H9 (cell line): ENCODE results near the gene SELENOW. TPM values are rescaled to one million over a fixed set of nuclear protein-coding genes. Genes with fewer than 3 reads are reported as not detected.

Experiments
- DNase-seq: peaks from one replicate; pipeline ENCODE4 v3.0.0-alpha.2; 2017
- H2AFZ ChIP-seq: one replicate; pipeline ENCODE4 v1.6.1; 2013; ENCODE audit warnings: mild to moderate bottlenecking, low read length, control low read depth, moderate library complexity
- H2AK5ac ChIP-seq: 2 replicates; pipeline ENCODE4 v1.6.1; 2013; ENCODE audit warnings: low read length, control low read depth, mixed read lengths; ENCODE audit not compliant: insufficient read length
- H2BK120ac ChIP-seq: one replicate; pipeline ENCODE4 v1.6.1; 2013; ENCODE audit warnings: low read depth, mild to moderate bottlenecking, low read length, control low read depth, inconsistent platforms; ENCODE audit not compliant: poor library complexity, severe bottlenecking
- H2BK12ac ChIP-seq: 2 replicates; pipeline ENCODE4 v1.6.1; 2013; ENCODE audit warnings: low read length, control low read depth, mixed read lengths, low read depth; ENCODE audit not compliant: insufficient read length
- H2BK15ac ChIP-seq: 2 replicates; pipeline ENCODE4 v1.6.1; 2013; ENCODE audit warnings: low read depth, low read length, control low read depth
- H2BK20ac ChIP-seq: one replicate; pipeline ENCODE4 v1.6.1; 2013; ENCODE audit warnings: low read depth, mild to moderate bottlenecking, low read length, control low read depth, inconsistent platforms; ENCODE audit not compliant: poor library complexity, severe bottlenecking
- H2BK5ac ChIP-seq: 2 replicates; pipeline ENCODE4 v1.6.1; 2013; ENCODE audit warnings: low read length, control low read depth, mixed read lengths; ENCODE audit not compliant: insufficient read length
- H3K14ac ChIP-seq: 2 replicates; pipeline ENCODE4 v1.6.1; 2013; ENCODE audit warnings: low read length, control low read depth; ENCODE audit not compliant: insufficient read depth
- H3K18ac ChIP-seq: 2 replicates; pipeline ENCODE4 v1.6.1; 2013; ENCODE audit warnings: low read depth, mild to moderate bottlenecking, mixed read lengths, low read length, control low read depth; ENCODE audit not compliant: insufficient read length
- H3K23ac ChIP-seq: 2 replicates; pipeline ENCODE4 v1.6.1; 2013; ENCODE audit warnings: low read length, control low read depth, mixed read lengths, low read depth; ENCODE audit not compliant: insufficient read length
- H3K23me2 ChIP-seq: 2 replicates; pipeline ENCODE4 v1.6.1; 2013; ENCODE audit warnings: low read depth, mild to moderate bottlenecking, mixed read lengths, low read length, control low read depth; ENCODE audit not compliant: insufficient read length, poor library complexity, severe bottlenecking
- H3K27ac ChIP-seq: 2 replicates; pipeline ENCODE4 v1.5.1; 2013; ENCODE audit warnings: low read length, control low read depth, mixed read lengths, low read depth; ENCODE audit not compliant: insufficient read length
- H3K27me3 ChIP-seq: 2 replicates; pipeline ENCODE4 v1.6.1; 2013; ENCODE audit warnings: low read length, control low read depth, inconsistent platforms; ENCODE audit not compliant: insufficient read depth
- H3K4ac ChIP-seq: 2 replicates; pipeline ENCODE4 v1.6.1; 2013; ENCODE audit warnings: low read depth, mild to moderate bottlenecking, control low read depth, inconsistent platforms, low read length, moderate library complexity
- H3K4me1 ChIP-seq: 2 replicates; pipeline ENCODE4 v1.6.1; 2013; ENCODE audit warnings: low read length, control low read depth, inconsistent platforms; ENCODE audit not compliant: insufficient read depth
- H3K4me2 ChIP-seq: 2 replicates; pipeline ENCODE4 v1.6.1; 2013; ENCODE audit warnings: low read length, control low read depth, mixed read lengths; ENCODE audit not compliant: insufficient read length, insufficient read depth
- H3K56ac ChIP-seq: 2 replicates; pipeline ENCODE4 v1.6.1; 2013; ENCODE audit warnings: low read depth, mild to moderate bottlenecking, mixed read lengths, low read length, control low read depth; ENCODE audit not compliant: insufficient read length
- H3K79me1 ChIP-seq: 2 replicates; pipeline ENCODE4 v1.6.1; 2013; ENCODE audit warnings: low read depth, mild to moderate bottlenecking, moderate library complexity, low read length, control low read depth, inconsistent platforms; ENCODE audit not compliant: insufficient read depth, poor library complexity, severe bottlenecking
- H3K79me2 ChIP-seq: 2 replicates; pipeline ENCODE4 v1.6.1; 2013; ENCODE audit warnings: low read length, control low read depth, inconsistent platforms; ENCODE audit not compliant: insufficient read depth
- H3K9ac ChIP-seq: 2 replicates; pipeline ENCODE4 v1.6.1; 2013; ENCODE audit warnings: low read length, control low read depth, mixed read lengths; ENCODE audit not compliant: insufficient read length; ENCODE audit errors: extremely low read depth
- H3K9me3 ChIP-seq: one replicate; pipeline ENCODE4 v1.6.1; 2013; ENCODE audit warnings: low read depth, low read length, inconsistent platforms; ENCODE audit not compliant: control insufficient read depth
- H3T11ph ChIP-seq: one replicate; pipeline ENCODE4 v1.6.1; 2013; ENCODE audit warnings: mild to moderate bottlenecking, low read length, control low read depth, inconsistent platforms
- H4K20me1 ChIP-seq: one replicate; pipeline ENCODE4 v1.6.1; 2013; ENCODE audit not compliant: control insufficient read depth, insufficient read length, insufficient read depth
- H4K5ac ChIP-seq: 2 replicates; pipeline ENCODE4 v1.6.1; 2013; ENCODE audit warnings: low read depth, mild to moderate bottlenecking, mixed read lengths, low read length, control low read depth; ENCODE audit not compliant: insufficient read length
- H4K8ac ChIP-seq: replicated peaks from 2 replicates; pipeline ENCODE4 v1.6.1; 2013; ENCODE audit warnings: low read length, control low read depth, mixed read lengths, low read depth; ENCODE audit not compliant: insufficient read length
- H4K91ac ChIP-seq: 2 replicates; pipeline ENCODE4 v1.6.1; 2013; ENCODE audit warnings: low read depth, mild to moderate bottlenecking, moderate library complexity, mixed read lengths, low read length, control low read depth; ENCODE audit not compliant: insufficient read length
- H3K27ac Mint-ChIP-seq, 3 experiments: 2 replicates in 2 of 3; 3 replicates in 1 of 3; pipeline ENCODE4 v1.8.0; 2020 to 2021; ENCODE audit warnings: mixed read lengths in 3 of 3, mild to moderate bottlenecking in 1 of 3, moderate library complexity in 1 of 3
- H3K27me3 Mint-ChIP-seq: 2 replicates; pipeline ENCODE4 v1.8.0; 2021; ENCODE audit warnings: low read depth, mild to moderate bottlenecking, moderate library complexity, mixed read lengths
- H3K36me3 Mint-ChIP-seq, 3 experiments: 2 replicates in 2 of 3; 3 replicates in 1 of 3; pipeline ENCODE4 v1.8.0; 2020 to 2021; ENCODE audit warnings: low read depth in 3 of 3, mixed read lengths in 3 of 3; ENCODE audit not compliant: insufficient read depth in 1 of 3
- H3K4me1 Mint-ChIP-seq, 2 experiments: 2 replicates each; pipeline ENCODE4 v1.8.0; 2020; ENCODE audit warnings: mixed read lengths in 2 of 2
- H3K4me3 Mint-ChIP-seq, 2 experiments: 2 replicates in 1 of 2; 3 replicates in 1 of 2; pipeline ENCODE4 v1.8.0; 2020 to 2021; ENCODE audit warnings: mild to moderate bottlenecking in 2 of 2, mixed read lengths in 2 of 2, moderate library complexity in 1 of 2
- H3K9me3 Mint-ChIP-seq, 2 experiments: 2 replicates in 1 of 2; 3 replicates in 1 of 2; pipeline ENCODE4 v1.8.0; 2020; ENCODE audit warnings: mild to moderate bottlenecking in 2 of 2, mixed read lengths in 2 of 2, moderate library complexity in 1 of 2
- whole genome bisulfite sequencing: extraction: QIAGEN DNeasy Blood & Tissue Kit; methylation state at CpG from one replicate; pipeline ENCODE4 v1.1.7; 2013; ENCODE audit warnings: missing lambda C conversion rate, low lambda C conversion rate, mixed read lengths; ENCODE audit not compliant: insufficient read length; ENCODE audit errors: extremely low coverage; 5-methylcytosine and 5-hydroxymethylcytosine counted together
- total RNA-seq: library from RNA; stranded (reverse); gene quantifications from 2 replicates; pipeline ENCODE4 v1.2.1, GENCODE V29; 2021
- TF ChIP-seq, protein P1 (sequence below): fragments of 200-600 bp; sonication (generic); conservative IDR thresholded peaks from 3 replicates; pipeline ENCODE4 v1.8.0; 2021; ENCODE audit warnings: antibody characterized with exemption, mild to moderate bottlenecking

Gene SELENOW
- total RNA-seq, 1 experiment from 2014 or later = 388 TPM

DNA sequence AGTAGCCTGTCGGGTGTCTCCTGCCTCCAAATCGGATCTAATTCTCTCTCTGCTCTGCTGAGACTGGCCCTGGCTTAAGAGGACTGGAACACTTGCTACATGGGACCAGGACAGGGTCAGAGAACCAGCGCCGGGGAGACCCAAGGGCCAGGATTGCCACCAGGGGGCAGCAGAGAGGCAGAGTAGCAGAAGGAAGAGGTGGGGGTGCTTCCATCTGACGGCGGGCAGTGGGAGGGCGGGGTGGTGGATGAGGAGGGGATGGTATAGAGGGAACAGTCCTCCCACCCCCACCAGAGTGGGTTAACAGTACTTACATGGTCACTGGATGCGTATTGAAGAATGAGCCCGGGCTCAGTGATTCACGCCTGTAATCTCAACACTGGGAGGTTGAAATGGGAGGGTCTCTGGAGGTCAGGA, 11.9 kb downstream of the SELENOW start:
- H2BK15ac ChIP-seq = no peak overlapping the region
- H2AFZ ChIP-seq = no peak overlapping the region
- Mint-ChIP-seq H3K4me3 (peak overlapping the region in 1 of 2 experiments; percentile 34; a peak in 2 of 5 replicates), H3K27me3 (no peaks in the 10 kb centered on the region; the same call in 1 of the 2 replicates), H3K27ac (peak overlapping the region; percentile 64 to 92 (median 90); a peak in 4 of 7 replicates), H3K4me1 (peaks cover 14 to 22% of the 10 kb centered on the region in 2 experiments), H3K36me3 (peaks cover 5 to 14% (median 13%) of the 10 kb centered on the region in 3 experiments; a peak in 6 of 7 replicates), H3K9me3 (peaks cover 7 to 8% of the 10 kb centered on the region in 2 experiments)
- no peak overlapping the region for H4K5ac ChIP-seq
- no peak overlapping the region for H3K4ac ChIP-seq
- no peak overlapping the region for H3K9ac ChIP-seq
- no peaks in the 10 kb centered on the region for H3K23me2 ChIP-seq
- no peak overlapping the region for H3K14ac ChIP-seq
- no peaks in the 10 kb centered on the region for H3K79me2 ChIP-seq
- no peak overlapping the region for H2AK5ac ChIP-seq
- no peak overlapping the region for H3T11ph ChIP-seq
- TF ChIP-seq, protein P1, sequence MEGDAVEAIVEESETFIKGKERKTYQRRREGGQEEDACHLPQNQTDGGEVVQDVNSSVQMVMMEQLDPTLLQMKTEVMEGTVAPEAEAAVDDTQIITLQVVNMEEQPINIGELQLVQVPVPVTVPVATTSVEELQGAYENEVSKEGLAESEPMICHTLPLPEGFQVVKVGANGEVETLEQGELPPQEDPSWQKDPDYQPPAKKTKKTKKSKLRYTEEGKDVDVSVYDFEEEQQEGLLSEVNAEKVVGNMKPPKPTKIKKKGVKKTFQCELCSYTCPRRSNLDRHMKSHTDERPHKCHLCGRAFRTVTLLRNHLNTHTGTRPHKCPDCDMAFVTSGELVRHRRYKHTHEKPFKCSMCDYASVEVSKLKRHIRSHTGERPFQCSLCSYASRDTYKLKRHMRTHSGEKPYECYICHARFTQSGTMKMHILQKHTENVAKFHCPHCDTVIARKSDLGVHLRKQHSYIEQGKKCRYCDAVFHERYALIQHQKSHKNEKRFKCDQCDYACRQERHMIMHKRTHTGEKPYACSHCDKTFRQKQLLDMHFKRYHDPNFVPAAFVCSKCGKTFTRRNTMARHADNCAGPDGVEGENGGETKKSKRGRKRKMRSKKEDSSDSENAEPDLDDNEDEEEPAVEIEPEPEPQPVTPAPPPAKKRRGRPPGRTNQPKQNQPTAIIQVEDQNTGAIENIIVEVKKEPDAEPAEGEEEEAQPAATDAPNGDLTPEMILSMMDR = peak; percentile 91
- H4K20me1 ChIP-seq = no peaks in the 10 kb centered on the region
- H3K4me2 ChIP-seq = peak overlapping the region; percentile 13
- H3K79me1 ChIP-seq = no peaks in the 10 kb centered on the region
- H3K23ac ChIP-seq = no peak overlapping the region
- no peaks in the 10 kb centered on the region for H3K9me3 ChIP-seq
- no peak overlapping the region for H2BK5ac ChIP-seq
- H3K4me1 ChIP-seq = no peaks in the 10 kb centered on the region
- WGBS = no CpG with 5 or more reads among the region's 10 CpGs
- H3K56ac ChIP-seq = no peak overlapping the region
- no peaks in the 10 kb centered on the region for H3K27me3 ChIP-seq
- peak overlapping the region; percentile 52 for H2BK12ac ChIP-seq
- no peak overlapping the region for H4K8ac ChIP-seq
- H3K18ac ChIP-seq = no peak overlapping the region
- no peak overlapping the region for H2BK120ac ChIP-seq
- H3K27ac ChIP-seq = no peak overlapping the region
- no peak overlapping the region for H4K91ac ChIP-seq
- H2BK20ac ChIP-seq = no peak overlapping the region
- peak; percentile 98 for DNase-seq
